ENCODE data around the gene SLC9A1.

SLC9A1 gene

DNA sequence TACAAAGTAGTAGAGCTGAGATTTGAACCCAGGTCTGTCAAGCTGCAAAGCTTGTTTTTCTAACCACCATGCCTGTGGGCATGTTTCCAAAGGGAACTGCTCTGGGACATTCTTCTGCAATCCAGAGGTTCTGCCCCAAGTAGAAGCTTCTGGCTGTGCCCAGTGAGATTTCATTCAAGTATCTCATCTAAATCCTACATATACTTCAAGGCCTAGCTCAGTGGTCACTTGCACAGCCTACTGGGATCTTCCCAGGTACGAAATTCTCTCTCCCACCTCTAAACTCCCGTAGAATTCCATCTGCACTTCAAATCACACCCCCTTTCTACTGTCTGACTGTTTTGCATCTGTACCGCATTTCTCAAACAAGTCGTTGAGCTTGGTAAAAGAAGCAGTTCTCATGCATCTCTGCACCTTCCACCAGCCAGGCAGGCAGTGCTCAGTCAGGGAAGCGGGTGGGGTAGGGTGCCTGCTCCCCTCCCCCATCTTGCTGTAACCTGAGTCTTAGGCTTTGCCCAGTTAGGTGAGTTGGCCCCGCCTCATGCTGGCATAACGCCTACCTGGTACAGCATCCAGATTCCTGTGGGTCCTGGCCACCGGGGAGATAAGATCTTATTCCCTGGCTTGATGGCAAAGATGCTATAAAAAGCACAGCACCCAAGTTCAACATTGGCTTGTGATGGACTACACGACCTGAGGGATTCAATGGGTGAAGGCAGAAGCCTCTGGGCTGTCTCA lies 13.5 kb downstream of the SLC9A1 start:
- Histone ChIP-seq H3K9ac (ENCODE audit: low read depth, low read length) (no peak overlapping the region), H3K4me3 (ENCODE audit: low read depth in 1 of 2, low read length in 2 of 2) (no peak overlapping the region), H3K79me2 (ENCODE audit: insufficient read depth, low read length) (peaks cover 50% of the 10 kb centered on the region), H4K20me1 (ENCODE audit: insufficient read depth, low read length) (peaks cover 61% of the 10 kb centered on the region), H3K4me2 (ENCODE audit: insufficient read depth, low read length) (no peak overlapping the region), H3K9me3 (ENCODE audit: insufficient read depth, low read length, severe bottlenecking) (no peaks in the 10 kb centered on the region), H2AFZ (ENCODE audit: low read depth, low read length) (no peak overlapping the region), H3K27me3 (ENCODE audit: insufficient read depth, low read length, poor library complexity) (no peaks in the 10 kb centered on the region), H3K36me3 (ENCODE audit: insufficient read depth, low read length) (peaks cover 4% of the 10 kb centered on the region), H3K4me1 (ENCODE audit: insufficient read depth, low read length) (0 out of 2 replicates have a peak, but pooled peaks cover 2% of the 10 kb centered on the region), H3K27ac (ENCODE audit: low read length) (no peak overlapping the region)
- no peak for TF ChIP-seq CTCF (IDR thresholded peaks at IDR 0.05; ENCODE audit: borderline replicate concordance, extremely low read depth, low read length, poor library complexity, severe bottlenecking)
- no peak for TF ChIP-seq EZH2 (IDR thresholded peaks at IDR 0.05; ENCODE audit: borderline replicate concordance, low read depth, low read length, severe bottlenecking)
- DNase-seq (no peak), ATAC-seq (ENCODE audit: insufficient read depth, low read depth) (no peak)

DNA sequence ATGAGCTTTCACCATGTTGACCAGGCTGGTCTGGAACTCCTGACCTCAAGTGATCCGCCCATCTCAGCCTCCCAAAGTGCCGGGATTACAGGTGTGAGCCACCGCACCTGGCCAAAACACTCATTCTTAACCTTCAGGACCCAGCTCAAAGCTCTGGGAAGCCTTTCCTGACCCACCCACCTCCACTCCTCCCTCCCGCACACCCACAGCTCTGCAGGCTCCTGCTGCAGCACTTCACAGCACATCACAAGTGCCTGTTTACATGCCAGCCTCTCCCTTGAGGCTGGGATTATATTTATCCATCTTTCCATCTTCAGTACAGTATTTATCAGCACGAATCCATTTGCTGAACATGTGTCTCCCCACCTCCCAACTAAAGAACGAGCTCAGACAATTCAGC lies 14.9 kb downstream of the SLC9A1 start:
- H3K4me1 ChIP-seq (ENCODE audit: insufficient read depth, low read length): 0 out of 2 replicates have a peak, but pooled peaks cover 2% of the 10 kb centered on the region
- ATAC-seq (ENCODE audit: insufficient read depth, low read depth): no peak
- DNase-seq: no peak
- no peak overlapping the region for H3K4me2 ChIP-seq (ENCODE audit: insufficient read depth, low read length)
- TF ChIP-seq CTCF (IDR thresholded peaks at IDR 0.05; ENCODE audit: borderline replicate concordance, extremely low read depth, low read length, poor library complexity, severe bottlenecking) (no peak), EZH2 (IDR thresholded peaks at IDR 0.05; ENCODE audit: borderline replicate concordance, low read depth, low read length, severe bottlenecking) (no peak)
- H3K36me3 ChIP-seq (ENCODE audit: insufficient read depth, low read length): peaks cover 4% of the 10 kb centered on the region; the same call in 1 of the 2 replicates
- H4K20me1 ChIP-seq (ENCODE audit: insufficient read depth, low read length): peaks cover 53% of the 10 kb centered on the region
- no peak overlapping the region for H3K4me3 ChIP-seq (ENCODE audit: low read depth in 1 of 2, low read length in 2 of 2)
- H3K27ac ChIP-seq (ENCODE audit: low read length): no peak overlapping the region
- peaks cover 40% of the 10 kb centered on the region for H3K79me2 ChIP-seq (ENCODE audit: insufficient read depth, low read length)
- no peaks in the 10 kb centered on the region for H3K9me3 ChIP-seq (ENCODE audit: insufficient read depth, low read length, severe bottlenecking)
- H3K27me3 ChIP-seq (ENCODE audit: insufficient read depth, low read length, poor library complexity): no peaks in the 10 kb centered on the region
- no peak overlapping the region for H2AFZ ChIP-seq (ENCODE audit: low read depth, low read length)
- no peak overlapping the region for H3K9ac ChIP-seq (ENCODE audit: low read depth, low read length)

DNA sequence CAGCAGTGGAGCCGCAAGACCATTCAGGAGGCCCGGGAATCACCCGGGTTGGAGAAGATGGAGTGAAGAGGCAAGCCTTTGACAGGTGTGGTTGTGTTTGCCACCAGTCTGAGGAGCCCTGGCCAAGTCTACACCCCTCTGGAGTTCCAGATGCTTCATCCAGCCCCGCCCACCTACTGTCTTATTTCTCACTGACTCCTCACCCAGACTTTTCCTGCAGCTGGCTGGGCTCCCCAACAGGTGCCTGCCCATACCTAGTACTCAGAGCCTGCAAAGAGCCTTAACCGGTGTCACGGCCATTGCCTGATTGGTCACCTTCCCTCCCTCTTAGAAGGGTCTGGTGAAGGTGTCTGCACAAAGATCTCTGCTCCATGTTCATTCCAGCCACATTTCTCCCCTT lies 16.0 kb downstream of the SLC9A1 start:
- Histone ChIP-seq H3K79me2 (ENCODE audit: insufficient read depth, low read length) (peaks cover 31% of the 10 kb centered on the region), H4K20me1 (ENCODE audit: insufficient read depth, low read length) (peaks cover 58% of the 10 kb centered on the region), H3K4me3 (ENCODE audit: low read depth in 1 of 2, low read length in 2 of 2) (no peak overlapping the region), H2AFZ (ENCODE audit: low read depth, low read length) (no peak overlapping the region), H3K4me1 (ENCODE audit: insufficient read depth, low read length) (0 out of 2 replicates have a peak, but pooled peaks cover 2% of the 10 kb centered on the region), H3K9ac (ENCODE audit: low read depth, low read length) (no peak overlapping the region), H3K36me3 (ENCODE audit: insufficient read depth, low read length) (peaks cover 4% of the 10 kb centered on the region; the same call in 1 of the 2 replicates), H3K9me3 (ENCODE audit: insufficient read depth, low read length, severe bottlenecking) (no peaks in the 10 kb centered on the region), H3K4me2 (ENCODE audit: insufficient read depth, low read length) (no peak overlapping the region), H3K27me3 (ENCODE audit: insufficient read depth, low read length, poor library complexity) (no peaks in the 10 kb centered on the region), H3K27ac (ENCODE audit: low read length) (no peak overlapping the region)
- TF ChIP-seq EZH2 (IDR thresholded peaks at IDR 0.05; ENCODE audit: borderline replicate concordance, low read depth, low read length, severe bottlenecking): no peak
- TF ChIP-seq CTCF (IDR thresholded peaks at IDR 0.05; ENCODE audit: borderline replicate concordance, extremely low read depth, low read length, poor library complexity, severe bottlenecking): no peak
- DNase-seq (no peak), ATAC-seq (ENCODE audit: insufficient read depth, low read depth) (no peak)

Measured in DND-41 (cell line).